Subcutaneous abdominal adipose tissue (tissue), 5 donors: Measurements from ENCODE around the gene SAFB2.

Experiments used
- H3K27ac ChIP-seq: one replicate; pipeline ENCODE4 v1.7.0; 2013; ENCODE audit warnings: low read depth, mild to moderate bottlenecking, inconsistent platforms, low read length, moderate library complexity
- H3K27me3 ChIP-seq, 5 donors: one replicate each; pipeline ENCODE4 v1.7.0; 2013; ENCODE audit warnings: low read length in 5 of 5, inconsistent platforms in 1 of 5; ENCODE audit not compliant: control insufficient read depth in 5 of 5, insufficient read depth in 4 of 5
- H3K36me3 ChIP-seq, 5 donors: one replicate each; pipeline ENCODE4 v1.7.0; 2013; ENCODE audit warnings: low read length in 5 of 5; ENCODE audit not compliant: control insufficient read depth in 5 of 5, insufficient read depth in 5 of 5
- H3K4me1 ChIP-seq, 5 donors: one replicate each; pipeline ENCODE4 v1.7.0; 2013; ENCODE audit warnings: low read length in 5 of 5, mild to moderate bottlenecking in 3 of 5, moderate library complexity in 1 of 5; ENCODE audit not compliant: control insufficient read depth in 5 of 5, insufficient read depth in 5 of 5
- H3K4me3 ChIP-seq, 5 donors: one replicate each; pipeline ENCODE4 v1.7.0; 2013; ENCODE audit warnings: low read length in 5 of 5, low read depth in 1 of 5
- H3K9ac ChIP-seq, 5 donors: one replicate each; pipeline ENCODE4 v1.7.0; 2013; ENCODE audit warnings: low read length in 5 of 5, mild to moderate bottlenecking in 4 of 5, moderate library complexity in 3 of 5
- H3K9me3 ChIP-seq, 5 donors: one replicate each; pipeline ENCODE4 v1.7.0; 2013; ENCODE audit warnings: low read length in 5 of 5; ENCODE audit not compliant: control insufficient read depth in 5 of 5
- donor health status: healthy.
- donor health status: healthy.
- donor health status: healthy.
- donor health status: healthy.
- donor health status: healthy.

SAFB2 gene

DNA sequence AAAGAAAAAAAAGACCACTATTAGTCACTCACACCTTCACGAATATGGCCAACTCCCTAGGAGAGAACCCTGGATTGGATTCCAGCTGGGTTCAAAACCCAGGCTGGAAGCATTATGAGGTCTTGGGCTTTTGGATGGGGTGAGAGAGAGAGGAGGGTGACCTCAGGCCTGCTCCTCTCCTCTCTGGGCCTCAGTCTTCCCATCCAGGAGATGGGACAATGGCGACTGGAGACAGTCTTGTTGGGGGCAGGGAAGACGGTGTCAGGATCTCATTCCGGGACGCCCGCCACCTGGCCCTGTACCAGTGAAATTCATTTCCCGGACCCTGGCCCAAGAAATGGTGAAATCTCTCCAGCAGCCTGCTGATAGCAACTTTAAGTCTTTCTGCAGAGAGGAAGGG lies 81.1 kb downstream of the SAFB2 start:
- Histone ChIP-seq H3K4me3 (no peak overlapping the region), H3K27ac (no peak overlapping the region), H3K9ac (no peak overlapping the region), H3K36me3 (no peaks in the 10 kb centered on the region), H3K27me3 (peaks cover 12 to 29% (median 20%) of the 10 kb centered on the region in 5 donors), H3K9me3 (no peaks in the 10 kb centered on the region), H3K4me1 (peaks cover 0 to 3% (median 2%) of the 10 kb centered on the region in 5 donors)

DNA sequence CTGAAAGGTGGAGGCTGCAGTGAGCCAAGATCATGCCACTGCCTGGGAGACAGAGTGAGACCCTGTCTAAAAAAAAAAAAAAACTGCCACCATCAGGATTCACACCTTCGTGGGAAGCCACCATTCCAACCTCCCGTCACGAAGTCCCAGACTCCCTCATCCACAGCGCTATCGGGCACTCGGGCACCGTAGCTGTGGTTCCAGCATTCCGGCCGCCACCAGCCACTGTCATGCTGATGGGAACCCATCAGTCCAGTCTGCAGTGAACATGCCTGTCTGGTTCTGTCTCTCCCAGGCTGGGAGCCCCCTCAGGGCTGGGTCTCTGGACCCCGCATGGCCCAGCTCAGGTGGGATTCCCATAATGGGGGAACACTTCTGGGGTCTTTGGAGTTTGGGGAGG lies 82.4 kb downstream of the SAFB2 start:
- Histone ChIP-seq H3K36me3 (no peaks in the 10 kb centered on the region), H3K9me3 (peaks cover 0 to 6% (median 3%) of the 10 kb centered on the region in 5 donors), H3K4me3 (no peak overlapping the region), H3K27me3 (peaks cover 19 to 37% (median 24%) of the 10 kb centered on the region in 5 donors), H3K4me1 (peaks cover 0 to 6% (median 4%) of the 10 kb centered on the region in 5 donors), H3K27ac (no peak overlapping the region), H3K9ac (no peak overlapping the region)

DNA sequence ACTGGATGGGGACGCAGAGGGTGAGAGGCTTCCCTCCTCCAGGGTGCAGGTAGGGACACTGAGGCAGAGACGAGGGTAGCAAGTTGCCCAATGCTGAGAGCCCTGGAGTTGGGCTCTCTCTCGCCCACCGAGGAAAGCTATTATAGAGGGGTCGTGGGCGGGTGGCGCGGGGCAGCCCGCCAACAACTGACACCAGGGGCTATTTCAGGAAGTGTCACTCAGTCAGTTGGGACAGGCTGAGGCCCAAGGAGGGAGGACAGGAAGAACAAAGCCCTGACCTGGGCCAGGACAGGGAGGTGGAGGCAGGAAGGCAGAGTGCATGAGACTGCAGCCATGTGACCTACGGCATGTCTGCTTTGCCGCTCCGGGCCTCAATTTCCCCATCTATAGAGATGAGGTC lies 84.7 kb downstream of the SAFB2 start:
- Histone ChIP-seq H3K4me1 (peaks cover 0 to 6% (median 4%) of the 10 kb centered on the region in 5 donors), H3K9me3 (peaks cover 9 to 28% (median 22%) of the 10 kb centered on the region in 5 donors), H3K27ac (no peak overlapping the region), H3K4me3 (no peak overlapping the region), H3K36me3 (no peaks in the 10 kb centered on the region), H3K9ac (no peak overlapping the region), H3K27me3 (peaks cover 19 to 37% (median 27%) of the 10 kb centered on the region in 5 donors)
